IPS DF 6.9 (cell line): ENCODE measurements around the gene PKHD1.
"Not testable (repeated sequence)": the region's sequence is repeated elsewhere in the genome, so short reads cannot be mapped to it uniquely, and the experiment has no call there.

Source experiments
- DNase-seq: peaks from one replicate; pipeline ENCODE4 v3.0.0-alpha.2; 2013; ENCODE audit warnings: low read depth, low spot score
- H3K27ac ChIP-seq: one replicate; pipeline ENCODE4 v1.5.1; 2013; ENCODE audit warnings: low read length, control low read depth
- H3K27me3 ChIP-seq: 2 replicates; pipeline ENCODE4 v1.6.1; 2013; ENCODE audit warnings: mild to moderate bottlenecking, low read length; ENCODE audit not compliant: control insufficient read depth, insufficient read depth
- H3K36me3 ChIP-seq: 2 replicates; pipeline ENCODE4 v1.6.1; 2013; ENCODE audit warnings: low read length; ENCODE audit not compliant: control insufficient read depth, insufficient read depth
- H3K4me1 ChIP-seq: 2 replicates; pipeline ENCODE4 v1.6.1; 2013; ENCODE audit warnings: low read length; ENCODE audit not compliant: control insufficient read depth, insufficient read depth
- H3K4me3 ChIP-seq: 2 replicates; pipeline ENCODE4 v1.5.1; 2013; ENCODE audit warnings: mild to moderate bottlenecking, low read length
- H3K9me3 ChIP-seq: 2 replicates; pipeline ENCODE4 v1.6.1; 2013; ENCODE audit warnings: low read length, inconsistent platforms; ENCODE audit not compliant: control insufficient read depth, insufficient read depth
- WGBS: extraction: QIAGEN DNeasy Blood & Tissue Kit; methylation state at CpG from one replicate; pipeline ENCODE4 v1.1.7; 2013; ENCODE audit warnings: mixed read lengths, missing lambda C conversion rate; ENCODE audit not compliant: insufficient read length, insufficient coverage; 5-methylcytosine and 5-hydroxymethylcytosine counted together

PKHD1 gene

GRCh38 chr6:51865996-51866395, 221.4 kb downstream of the PKHD1 start:
- no CpG with 5 or more reads among the region's 1 CpG for WGBS
- no peak for DNase-seq

GRCh38 chr6:51865176-51865575, 222.2 kb downstream of the PKHD1 start:
- Histone ChIP-seq H3K27me3 (no peaks in the 10 kb centered on the region), H3K27ac (no peak overlapping the region), H3K9me3 (no peaks in the 10 kb centered on the region), H3K36me3 (no peaks in the 10 kb centered on the region), H3K4me1 (no peaks in the 10 kb centered on the region), H3K4me3 (no peak overlapping the region)
- no CpG with 5 or more reads among the region's 2 CpGs for WGBS
- no peak for DNase-seq

More at GRCh38 chr6:51865996-51866395, 221.4 kb downstream of the PKHD1 start:
- Histone ChIP-seq H3K27ac (no peak overlapping the region), H3K9me3 (no peaks in the 10 kb centered on the region), H3K27me3 (no peaks in the 10 kb centered on the region), H3K4me1 (no peaks in the 10 kb centered on the region), H3K36me3 (no peaks in the 10 kb centered on the region), H3K4me3 (no peak overlapping the region)

GRCh38 chr6:51857134-51857533, 230.3 kb downstream of the PKHD1 start:
- WGBS: no CpG with 5 or more reads among the region's 2 CpGs
- no peaks in the 10 kb centered on the region for H3K9me3 ChIP-seq
- H3K4me1 ChIP-seq: no peaks in the 10 kb centered on the region
- H3K27ac ChIP-seq: no peak overlapping the region
- H3K36me3 ChIP-seq: no peaks in the 10 kb centered on the region
- DNase-seq: no peak
- H3K4me3 ChIP-seq: no peak overlapping the region
- H3K27me3 ChIP-seq: no peaks in the 10 kb centered on the region

- Histone ChIP-seq H3K27ac (no peak overlapping the region), H3K4me1 (no peaks in the 10 kb centered on the region), H3K27me3 (no peaks in the 10 kb centered on the region), H3K9me3 (no peaks in the 10 kb centered on the region), H3K4me3 (no peak overlapping the region), H3K36me3 (no peaks in the 10 kb centered on the region)
- DNase-seq: no peak
Measured at GRCh38 chr6:51856508-51856907, 230.9 kb downstream of the PKHD1 start.

- peak; percentile 77 for DNase-seq
- Histone ChIP-seq H3K4me1 (no peaks in the 10 kb centered on the region), H3K36me3 (no peaks in the 10 kb centered on the region), H3K4me3 (no peak overlapping the region), H3K9me3 (no peaks in the 10 kb centered on the region), H3K27ac (no peak overlapping the region), H3K27me3 (no peaks in the 10 kb centered on the region)
- WGBS: no CpG with 5 or more reads among the region's 10 CpGs
Measured at GRCh38 chr6:51855310-51856082, 231.9 kb downstream of the PKHD1 start.

GRCh38 chr6:51854876-51855275, 232.5 kb downstream of the PKHD1 start:
- Histone ChIP-seq H3K27me3 (no peaks in the 10 kb centered on the region), H3K4me3 (no peak overlapping the region), H3K9me3 (no peaks in the 10 kb centered on the region), H3K36me3 (no peaks in the 10 kb centered on the region), H3K27ac (no peak overlapping the region), H3K4me1 (no peaks in the 10 kb centered on the region)
- WGBS: no CpG with 5 or more reads among the region's 16 CpGs
- no peak for DNase-seq

- DNase-seq: no peak
- no CpG with 5 or more reads among the region's 7 CpGs for WGBS
- no peaks in the 10 kb centered on the region for H3K27me3 ChIP-seq
- H3K4me3 ChIP-seq: no peak overlapping the region
- H3K36me3 ChIP-seq: no peaks in the 10 kb centered on the region
- H3K4me1 ChIP-seq: no peaks in the 10 kb centered on the region
- H3K9me3 ChIP-seq: no peaks in the 10 kb centered on the region
- no peak overlapping the region for H3K27ac ChIP-seq
Measured at GRCh38 chr6:51854347-51854746, 233.1 kb downstream of the PKHD1 start.

GRCh38 chr6:51853109-51853508, 234.3 kb downstream of the PKHD1 start:
- not testable (repeated sequence) for H3K4me1 ChIP-seq, H3K9me3 ChIP-seq, H3K27me3 ChIP-seq, H3K27ac ChIP-seq, DNase-seq, H3K4me3 ChIP-seq, H3K36me3 ChIP-seq
- no CpG with 5 or more reads among the region's 1 CpG for WGBS

GRCh38 chr6:51846531-51846930, 240.9 kb downstream of the PKHD1 start:
- 100% methylated on average over 1 of the region's 2 CpGs for WGBS

GRCh38 chr6:51844336-51844735, 243.1 kb downstream of the PKHD1 start:
- Histone ChIP-seq H3K36me3 (no peaks in the 10 kb centered on the region), H3K4me1 (peaks cover 8% of the 10 kb centered on the region; the same call in 1 of the 2 replicates), H3K27me3 (no peaks in the 10 kb centered on the region), H3K4me3 (no peak overlapping the region), H3K27ac (no peak overlapping the region), H3K9me3 (no peaks in the 10 kb centered on the region)
- WGBS: no CpG with 5 or more reads among the region's 3 CpGs
- DNase-seq: no peak

More at GRCh38 chr6:51846531-51846930, 240.9 kb downstream of the PKHD1 start:
- Histone ChIP-seq H3K27ac (no peak overlapping the region), H3K36me3 (no peaks in the 10 kb centered on the region), H3K27me3 (no peaks in the 10 kb centered on the region), H3K4me3 (no peak overlapping the region), H3K4me1 (peaks cover 8% of the 10 kb centered on the region; the same call in 1 of the 2 replicates), H3K9me3 (no peaks in the 10 kb centered on the region)
- DNase-seq: no peak

GRCh38 chr6:51843456-51844056, 243.9 kb downstream of the PKHD1 start:
- WGBS: no CpG with 5 or more reads among the region's 5 CpGs
- no peaks in the 10 kb centered on the region for H3K9me3 ChIP-seq
- H3K27ac ChIP-seq: no peak overlapping the region
- no peak overlapping the region for H3K4me3 ChIP-seq
- DNase-seq: no peak
- H3K36me3 ChIP-seq: no peaks in the 10 kb centered on the region
- H3K4me1 ChIP-seq: peaks cover 8% of the 10 kb centered on the region; the same call in 1 of the 2 replicates
- H3K27me3 ChIP-seq: no peaks in the 10 kb centered on the region
